KMS-11 (cell line): Measurements from ENCODE around the gene NUCB2.
"Not testable (repeated sequence)": the region's sequence is repeated elsewhere in the genome, so short reads cannot be mapped to it uniquely, and the experiment has no call there.

ENCODE experiments used
- H2AFZ ChIP-seq: fragments of 200-600 bp; sonication (generic); 2 replicates; pipeline ENCODE4 v1.6.1; 2016; ENCODE audit warnings: antibody characterized with exemption, mixed run types, low read depth
- H3K27ac ChIP-seq: fragments of 200-600 bp; sonication (generic); 2 replicates; pipeline ENCODE4 v1.6.1; 2016; ENCODE audit warnings: mild to moderate bottlenecking, mixed run types
- H3K27me3 ChIP-seq: fragments of 200-600 bp; sonication (generic); 2 replicates; pipeline ENCODE4 v1.6.1; 2017; ENCODE audit warnings: mild to moderate bottlenecking, low read depth, mixed run types, moderate library complexity; ENCODE audit not compliant: insufficient read depth
- H3K36me3 ChIP-seq: fragments of 200-600 bp; sonication (generic); 2 replicates; pipeline ENCODE4 v1.6.1; 2017; ENCODE audit warnings: mild to moderate bottlenecking, mixed run types; ENCODE audit not compliant: insufficient read depth
- H3K4me1 ChIP-seq: fragments of 200-600 bp; sonication (generic); 2 replicates; pipeline ENCODE4 v1.6.1; 2016; ENCODE audit warnings: mild to moderate bottlenecking, low read depth, mixed run types; ENCODE audit not compliant: poor library complexity, severe bottlenecking
- H3K4me2 ChIP-seq: fragments of 200-600 bp; sonication (generic); 2 replicates; pipeline ENCODE4 v1.7.0; 2016; ENCODE audit warnings: mild to moderate bottlenecking, mixed run types
- H3K4me3 ChIP-seq: fragments of 200-600 bp; sonication (generic); IDR thresholded peaks from 2 replicates; pipeline ENCODE4 v1.6.1; 2017; ENCODE audit warnings: low read depth, low read length, mixed read lengths; ENCODE audit not compliant: insufficient read depth
- H3K79me2 ChIP-seq: fragments of 200-600 bp; sonication (generic); 2 replicates; pipeline ENCODE4 v1.6.1; 2016; ENCODE audit warnings: low read depth, mixed run types; ENCODE audit not compliant: insufficient read depth
- H3K9ac ChIP-seq: fragments of 200-600 bp; sonication (generic); 2 replicates; pipeline ENCODE4 v1.6.1; 2016; ENCODE audit warnings: mild to moderate bottlenecking, mixed run types
- H4K20me1 ChIP-seq: fragments of 200-600 bp; sonication (generic); 2 replicates; pipeline ENCODE4 v1.6.1; 2016; ENCODE audit warnings: mild to moderate bottlenecking, mixed run types; ENCODE audit not compliant: insufficient read depth
- CTCF ChIP-seq: fragments of 200-600 bp; sonication (generic); conservative IDR thresholded peaks from 2 replicates; pipeline ENCODE4 v1.6.1; 2017; ENCODE audit warnings: low read depth, mild to moderate bottlenecking, antibody characterized with exemption, low read length, moderate library complexity, mixed read lengths

NUCB2 gene

DNA sequence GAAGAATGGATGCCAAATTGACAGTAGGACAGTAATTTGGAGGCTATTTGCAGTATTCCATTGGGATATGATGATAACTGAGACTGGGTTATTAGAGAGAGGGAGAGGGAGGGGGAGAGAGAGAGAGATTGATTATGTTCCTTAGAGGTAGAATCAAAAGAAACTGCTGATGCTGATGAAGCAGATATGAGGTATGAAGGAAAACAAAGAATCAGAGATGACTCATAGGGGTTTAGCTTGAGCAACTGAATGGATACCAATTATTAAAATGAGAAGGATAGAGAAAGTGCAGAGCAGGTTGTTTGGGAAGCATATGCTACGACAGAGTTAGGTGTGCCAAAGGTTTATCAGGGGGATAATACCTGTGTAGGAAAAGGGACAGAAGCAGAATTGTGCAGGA lies 12.8 kb upstream of the NUCB2 start:
- H3K4me2 ChIP-seq: no peak overlapping the region
- H3K4me1 ChIP-seq: peaks cover 7% of the 10 kb centered on the region

DNA sequence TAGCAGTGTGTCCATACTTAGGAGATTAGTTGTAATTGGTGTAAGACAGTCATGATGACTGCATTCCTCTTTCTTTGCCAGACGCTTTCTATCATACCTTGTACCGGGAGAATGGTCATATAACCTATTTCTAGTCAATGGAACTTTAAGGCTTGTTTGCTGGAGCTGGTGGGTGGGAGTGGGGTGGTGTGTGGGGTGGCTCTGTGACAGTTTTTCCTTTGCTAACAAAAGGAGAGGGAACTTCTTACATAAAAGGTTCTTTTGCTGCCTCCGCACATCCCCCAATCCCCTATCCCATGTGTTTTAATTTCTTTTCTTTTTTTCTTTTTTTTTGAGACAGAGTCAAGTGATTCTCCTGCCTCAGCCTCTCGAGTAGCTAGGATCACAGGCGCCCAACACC lies 9.8 kb upstream of the NUCB2 start:
- no peaks in the 10 kb centered on the region for H4K20me1 ChIP-seq
- no peaks in the 10 kb centered on the region for H3K4me1 ChIP-seq
- no peak for TF ChIP-seq CTCF
- H3K4me2 ChIP-seq: no peak overlapping the region
- no peak overlapping the region for H2AFZ ChIP-seq
- H3K4me3 ChIP-seq: no peak overlapping the region
- no peaks in the 10 kb centered on the region for H3K27me3 ChIP-seq
- H3K79me2 ChIP-seq: no peaks in the 10 kb centered on the region
- H3K9ac ChIP-seq: no peak overlapping the region
- H3K36me3 ChIP-seq: no peaks in the 10 kb centered on the region
- no peak overlapping the region for H3K27ac ChIP-seq

More for the DNA sequence above, 12.8 kb upstream of the NUCB2 start:
- Histone ChIP-seq H3K36me3 (no peaks in the 10 kb centered on the region), H3K27ac (no peak overlapping the region), H4K20me1 (no peaks in the 10 kb centered on the region), H3K79me2 (no peaks in the 10 kb centered on the region), H2AFZ (no peak overlapping the region), H3K4me3 (no peak overlapping the region), H3K27me3 (no peaks in the 10 kb centered on the region), H3K9ac (no peak overlapping the region)
- TF ChIP-seq CTCF: no peak

DNA sequence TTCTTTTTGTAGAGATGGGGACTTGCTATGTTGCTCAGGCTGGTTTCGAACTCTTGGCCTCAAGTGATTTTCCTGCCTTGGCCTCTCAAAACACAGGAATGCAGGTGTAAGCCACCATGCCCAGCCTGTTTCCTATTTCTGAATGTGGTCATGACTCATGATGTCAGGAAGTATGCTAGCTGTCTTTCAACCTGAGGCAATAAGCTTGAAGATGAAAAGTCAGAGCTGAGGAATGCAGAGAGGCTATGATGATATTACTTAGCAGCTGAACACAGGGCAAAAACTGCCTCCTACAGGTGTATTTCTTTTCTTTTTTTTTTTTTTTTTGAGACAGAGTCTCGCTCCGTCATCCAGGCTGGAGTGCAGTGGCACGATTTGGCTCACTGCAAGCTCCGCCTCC lies 9.0 kb upstream of the NUCB2 start:
- Histone ChIP-seq H3K4me3 (no peak overlapping the region), H3K27ac (no peak overlapping the region), H3K4me2 (no peak overlapping the region), H3K36me3 (no peaks in the 10 kb centered on the region), H3K79me2 (no peaks in the 10 kb centered on the region), H3K4me1 (no peaks in the 10 kb centered on the region), H2AFZ (no peak overlapping the region), H3K27me3 (no peaks in the 10 kb centered on the region), H3K9ac (no peak overlapping the region), H4K20me1 (no peaks in the 10 kb centered on the region)
- TF ChIP-seq CTCF: no peak

DNA sequence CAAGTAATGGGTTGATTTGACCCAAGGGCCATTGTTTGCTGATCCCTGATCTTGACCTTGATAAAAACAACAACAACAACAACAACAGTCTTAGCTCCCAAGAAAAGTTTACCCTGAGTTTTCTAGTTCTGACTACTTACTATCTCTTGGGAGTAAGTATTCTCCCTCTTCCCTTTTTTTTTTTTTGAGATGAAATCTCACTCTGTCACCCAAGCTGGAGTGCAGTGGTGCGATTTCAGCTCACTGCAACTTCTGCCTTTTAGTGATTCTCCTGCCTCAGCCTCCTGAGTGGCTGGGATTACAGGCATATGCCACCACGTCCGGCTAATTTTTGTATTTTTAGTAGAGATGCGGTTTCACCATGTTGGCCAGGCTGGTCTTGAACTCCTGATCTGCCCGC lies 8.0 kb upstream of the NUCB2 start:
- H4K20me1 ChIP-seq, H3K4me2 ChIP-seq, H3K36me3 ChIP-seq, H3K79me2 ChIP-seq, H3K4me1 ChIP-seq, H3K27me3 ChIP-seq, H3K4me3 ChIP-seq, H3K27ac ChIP-seq, H3K9ac ChIP-seq, H2AFZ ChIP-seq: not testable (repeated sequence)

DNA sequence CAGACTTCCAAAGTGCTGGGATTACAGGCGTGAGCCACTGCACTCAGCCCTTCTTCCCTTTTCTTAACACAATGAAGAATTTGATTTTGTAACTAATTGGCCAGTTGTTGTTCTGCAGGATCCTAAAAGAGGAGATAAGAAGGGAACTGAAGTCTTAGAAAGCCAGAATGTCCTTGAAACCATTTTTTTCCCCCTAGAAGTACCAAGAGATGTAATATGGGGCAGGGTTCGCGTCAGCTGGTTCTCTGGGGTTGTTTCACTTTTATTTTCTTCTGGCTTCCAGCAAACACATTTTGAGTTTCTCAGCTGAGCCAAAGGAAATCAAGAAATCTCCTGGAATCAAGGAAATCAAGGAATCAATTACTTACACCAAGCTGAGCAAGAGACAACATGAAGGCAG lies 7.6 kb upstream of the NUCB2 start:
- H3K4me3 ChIP-seq: no peak overlapping the region
- no peaks in the 10 kb centered on the region for H3K79me2 ChIP-seq
- H3K4me2 ChIP-seq: no peak overlapping the region
- no peak for TF ChIP-seq CTCF
- H3K9ac ChIP-seq: no peak overlapping the region
- no peaks in the 10 kb centered on the region for H3K27me3 ChIP-seq
- H3K27ac ChIP-seq: no peak overlapping the region
- no peaks in the 10 kb centered on the region for H3K4me1 ChIP-seq
- no peak overlapping the region for H2AFZ ChIP-seq
- H3K36me3 ChIP-seq: no peaks in the 10 kb centered on the region
- no peaks in the 10 kb centered on the region for H4K20me1 ChIP-seq
